ENCODE measurements around the gene NRXN3. TPM values are rescaled to one million over a fixed set of nuclear protein-coding genes. Genes with fewer than 3 reads are reported as not detected.

The NRXN3 gene
- total and polyA plus RNA-seq, 2 experiments from 2014 or later, result 5.7 to 7.1 TPM

GRCh38 chr14:79373451-79373850 lies 1203.3 kb downstream of the NRXN3 start:
- H3K36me3 ChIP-seq (replicated peaks; ENCODE audit: insufficient read depth, low read depth), result no peaks in the 10 kb centered on the region
- H4K20me1 ChIP-seq (ENCODE audit: insufficient read depth, poor library complexity, severe bottlenecking), result no peaks in the 10 kb centered on the region
- no peaks in the 10 kb centered on the region for H3K79me2 ChIP-seq
- H3K9me2 ChIP-seq (replicated peaks; ENCODE audit: insufficient read depth), result no peaks in the 10 kb centered on the region
- TF ChIP-seq CTCF (IDR thresholded peaks at IDR 0.05; ENCODE audit: poor library complexity), result no peak
- TF ChIP-seq EZH2phosphoT487 (IDR thresholded peaks at IDR 0.05; ENCODE audit: low read depth, severe bottlenecking, unreplicated experiment), result no peak
- TF ChIP-seq EZH2 (IDR thresholded peaks at IDR 0.05; ENCODE audit: borderline replicate concordance), result no peak
- no peak overlapping the region for H3K4me3 ChIP-seq
- no peaks in the 10 kb centered on the region for H3K9me3 ChIP-seq (ENCODE audit: low read depth)
- no peak overlapping the region for H2AFZ ChIP-seq
- H3K4me2 ChIP-seq, result no peak overlapping the region
- WGBS (ENCODE audit: low lambda C conversion rate, missing lambda C conversion rate), result 84% methylated on average over 6 of the region's 6 CpGs
- DNase-seq (ENCODE audit: low spot score), result no peak
- no peaks in the 10 kb centered on the region for H3K27me3 ChIP-seq
- H3K27ac ChIP-seq, result no peak overlapping the region
- no peaks in the 10 kb centered on the region for H3K4me1 ChIP-seq (ENCODE audit: insufficient read depth)

DNA sequence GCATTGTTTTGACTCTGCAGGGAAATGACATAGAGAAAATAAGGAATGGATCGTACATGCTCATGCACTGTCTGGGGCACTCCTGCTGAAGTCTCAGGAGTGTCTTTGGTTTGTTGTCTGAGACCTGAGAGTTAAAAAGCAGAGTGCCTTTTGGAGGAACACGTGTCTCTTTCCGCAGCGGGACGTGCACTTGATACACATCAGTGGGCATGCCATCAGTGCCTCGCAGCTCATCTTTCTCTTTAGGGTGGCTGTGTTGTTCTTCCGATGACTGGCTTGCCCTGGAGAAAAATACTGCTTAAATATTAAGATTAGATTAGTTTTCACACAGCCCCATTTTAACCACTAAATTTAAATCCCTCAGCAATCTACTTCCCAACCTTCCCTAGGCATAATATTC lies 1205.2 kb downstream of the NRXN3 start:
- H3K9me2 ChIP-seq (replicated peaks; ENCODE audit: insufficient read depth), result no peaks in the 10 kb centered on the region
- no peaks in the 10 kb centered on the region for H3K4me1 ChIP-seq (ENCODE audit: insufficient read depth)
- 78% methylated on average over 7 of the region's 7 CpGs for WGBS (ENCODE audit: low lambda C conversion rate, missing lambda C conversion rate)
- no peaks in the 10 kb centered on the region for H4K20me1 ChIP-seq (ENCODE audit: insufficient read depth, poor library complexity, severe bottlenecking)
- H3K36me3 ChIP-seq (replicated peaks; ENCODE audit: insufficient read depth, low read depth), result no peaks in the 10 kb centered on the region
- H3K4me3 ChIP-seq, result no peak overlapping the region
- no peak overlapping the region for H2AFZ ChIP-seq
- no peaks in the 10 kb centered on the region for H3K9me3 ChIP-seq (ENCODE audit: low read depth)
- DNase-seq (ENCODE audit: low spot score), result no peak
- no peak overlapping the region for H3K27ac ChIP-seq
- no peak overlapping the region for H3K4me2 ChIP-seq
- TF ChIP-seq EZH2 (IDR thresholded peaks at IDR 0.05; ENCODE audit: borderline replicate concordance), result no peak
- TF ChIP-seq EZH2phosphoT487 (IDR thresholded peaks at IDR 0.05; ENCODE audit: low read depth, severe bottlenecking, unreplicated experiment), result no peak
- no peak for TF ChIP-seq CTCF (IDR thresholded peaks at IDR 0.05; ENCODE audit: poor library complexity)
- no peaks in the 10 kb centered on the region for H3K27me3 ChIP-seq
- H3K79me2 ChIP-seq, result no peaks in the 10 kb centered on the region

GRCh38 chr14:79376557-79376956 lies 1206.4 kb downstream of the NRXN3 start:
- Histone ChIP-seq H3K27ac (no peak overlapping the region), H3K36me3 (replicated peaks; ENCODE audit: insufficient read depth, low read depth) (no peaks in the 10 kb centered on the region), H3K4me3 (no peak overlapping the region), H3K9me3 (ENCODE audit: low read depth) (no peaks in the 10 kb centered on the region), H3K9me2 (replicated peaks; ENCODE audit: insufficient read depth) (no peaks in the 10 kb centered on the region), H4K20me1 (ENCODE audit: insufficient read depth, poor library complexity, severe bottlenecking) (no peaks in the 10 kb centered on the region), H3K4me1 (ENCODE audit: insufficient read depth) (no peaks in the 10 kb centered on the region), H3K79me2 (no peaks in the 10 kb centered on the region), H3K27me3 (no peaks in the 10 kb centered on the region), H3K4me2 (no peak overlapping the region), H2AFZ (no peak overlapping the region)
- TF ChIP-seq EZH2 (IDR thresholded peaks at IDR 0.05; ENCODE audit: borderline replicate concordance) (no peak), CTCF (IDR thresholded peaks at IDR 0.05; ENCODE audit: poor library complexity) (no peak), EZH2phosphoT487 (IDR thresholded peaks at IDR 0.05; ENCODE audit: low read depth, severe bottlenecking, unreplicated experiment) (no peak)
- DNase-seq (ENCODE audit: low spot score), result no peak
- 63% methylated on average over 1 of the region's 1 CpG for WGBS (ENCODE audit: low lambda C conversion rate, missing lambda C conversion rate)

DNA sequence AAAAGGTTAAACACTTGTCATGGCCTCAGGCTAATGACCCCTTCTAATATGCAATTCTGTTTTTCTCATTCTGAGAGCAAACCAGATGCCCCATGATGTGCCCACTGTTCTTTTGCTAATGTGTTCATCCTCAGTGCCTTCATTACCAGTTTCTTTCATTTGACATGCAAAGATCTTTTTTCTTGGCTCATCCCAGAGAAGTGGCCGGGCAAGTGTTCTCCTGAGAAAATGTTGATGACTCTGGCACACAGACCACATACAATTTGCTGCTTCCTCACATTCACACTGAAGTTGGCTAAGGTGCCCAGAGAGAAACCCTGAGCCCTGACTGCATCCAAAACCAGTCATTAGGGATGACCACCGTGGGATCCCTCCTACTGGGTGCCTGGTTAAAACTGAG lies 1207.8 kb downstream of the NRXN3 start:
- 69% methylated on average over 2 of the region's 2 CpGs for WGBS (ENCODE audit: low lambda C conversion rate, missing lambda C conversion rate)
- Histone ChIP-seq H4K20me1 (ENCODE audit: insufficient read depth, poor library complexity, severe bottlenecking) (no peaks in the 10 kb centered on the region), H3K27me3 (no peaks in the 10 kb centered on the region), H3K9me3 (ENCODE audit: low read depth) (no peaks in the 10 kb centered on the region), H3K79me2 (no peaks in the 10 kb centered on the region), H3K36me3 (replicated peaks; ENCODE audit: insufficient read depth, low read depth) (no peaks in the 10 kb centered on the region), H3K4me3 (no peak overlapping the region), H3K4me1 (ENCODE audit: insufficient read depth) (no peaks in the 10 kb centered on the region), H3K27ac (no peak overlapping the region), H3K9me2 (replicated peaks; ENCODE audit: insufficient read depth) (no peaks in the 10 kb centered on the region), H2AFZ (no peak overlapping the region), H3K4me2 (no peak overlapping the region)
- DNase-seq (ENCODE audit: low spot score), result no peak
- no peak for TF ChIP-seq EZH2phosphoT487 (IDR thresholded peaks at IDR 0.05; ENCODE audit: low read depth, severe bottlenecking, unreplicated experiment)
- no peak for TF ChIP-seq EZH2 (IDR thresholded peaks at IDR 0.05; ENCODE audit: borderline replicate concordance)
- TF ChIP-seq CTCF (IDR thresholded peaks at IDR 0.05; ENCODE audit: poor library complexity), result no peak
